Tibial nerve (tissue), 4 donors: ENCODE results near the gene CNMD.

Source experiments
- CTCF ChIP-seq, 5 experiments: fragments of 200-600 bp in 3 of 5; fragments of 450-650 bp in 2 of 5; sonication (generic) in 3 of 5; IDR thresholded peaks; one replicate each; pipeline ENCODE4 v1.5.1; 2016 to 2019; ENCODE audit warnings: antibody characterized with exemption in 5 of 5, mild to moderate bottlenecking in 3 of 5, moderate library complexity in 2 of 5
- EP300 ChIP-seq, 2 donors: sonication (generic); formaldehyde crosslinking; IDR thresholded peaks; one replicate each; pipeline ENCODE4 v1.6.1; 2017; ENCODE audit warnings: antibody characterized with exemption in 2 of 2, mild to moderate bottlenecking in 1 of 2
- POLR2A ChIP-seq, 2 donors: fragments of 450-650 bp; IDR thresholded peaks; one replicate each; pipeline ENCODE4 v1.6.1; 2017; ENCODE audit warnings: antibody characterized with exemption in 2 of 2, mild to moderate bottlenecking in 2 of 2, moderate library complexity in 2 of 2

- no peak for TF ChIP-seq CTCF (IDR thresholded peaks at IDR 0.05)
- TF ChIP-seq POLR2A (IDR thresholded peaks at IDR 0.05), result no peak
- TF ChIP-seq EP300 (IDR thresholded peaks at IDR 0.05), result no peak
Measured at GRCh38 chr13:52707375-52707774, 32.2 kb downstream of the CNMD start.
